ENCODE measurements around the gene CGNL1. TPM values are rescaled to one million over a fixed set of nuclear protein-coding genes. Genes with fewer than 3 reads are reported as not detected.

Gene CGNL1
- polyA plus RNA-seq, 1 of the 3 experiments (the other 2 are of a cell fraction) = 0.23 TPM

DNA sequence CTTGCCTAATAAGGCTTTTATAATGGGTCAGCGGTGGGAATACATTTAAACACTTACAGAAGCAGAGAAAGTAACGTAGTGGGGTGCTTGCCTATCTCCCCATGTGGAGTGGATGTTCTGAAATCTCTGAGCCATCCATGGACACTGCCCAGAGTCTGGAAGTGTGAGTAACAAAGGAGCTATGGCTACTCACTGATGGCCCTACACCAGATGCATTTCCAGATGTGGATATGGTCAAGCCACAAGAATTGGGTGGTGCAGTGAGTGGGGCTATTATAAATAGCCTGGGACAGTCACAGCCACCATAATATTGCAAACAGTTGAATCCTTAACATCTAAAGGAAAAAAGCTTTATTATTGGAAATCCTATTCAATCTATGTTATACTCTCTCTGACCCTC, 96.6 kb downstream of the CGNL1 start (continued):
- no peak for TF ChIP-seq FOXM1 (IDR thresholded peaks at IDR 0.05; ENCODE audit: low read depth)

DNA sequence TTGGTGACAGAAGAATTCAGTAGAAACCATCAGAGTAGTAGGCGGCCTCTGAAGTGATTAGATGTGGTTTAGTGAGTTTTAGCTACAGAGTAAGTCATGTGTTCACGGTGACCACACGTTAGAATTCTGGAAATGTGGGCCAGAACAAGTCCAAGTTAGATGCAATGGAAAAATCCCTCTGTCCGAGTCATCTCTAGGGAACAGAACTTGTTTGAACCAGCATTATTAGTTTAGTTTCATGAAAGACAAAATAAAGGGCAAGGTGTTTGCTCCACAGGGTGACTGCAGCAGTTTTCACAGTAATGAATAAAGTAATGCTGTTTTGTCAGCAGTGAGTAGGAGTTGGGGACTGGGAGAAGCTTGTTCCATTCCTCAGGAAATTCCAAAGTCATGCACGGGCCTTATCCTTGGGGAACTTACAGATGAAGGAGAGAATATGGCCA, 100.2 kb downstream of the CGNL1 start:
- Histone ChIP-seq H4K20me1 (ENCODE audit: insufficient read depth) (no peaks in the 10 kb centered on the region), H3K4me3 (ENCODE audit: low read depth in 2 of 2, low read length in 1 of 2) (no peak overlapping the region), H3K4me1 (ENCODE audit: control insufficient read depth in 1 of 2, insufficient read depth in 2 of 2, low read depth in 1 of 2, low read length in 1 of 2) (no peaks in the 10 kb centered on the region), H3K36me3 (replicated peaks in 1 of 2; ENCODE audit: control insufficient read depth in 1 of 2, insufficient read depth in 2 of 2, low read length in 1 of 2) (no peaks in the 10 kb centered on the region), H3K9me3 (no peaks in the 10 kb centered on the region), H3K9ac (no peak overlapping the region), H2AFZ (ENCODE audit: low read depth) (0 out of 2 replicates have a peak overlapping the region, but pooled peaks have one; percentile 47), H3K27me3 (ENCODE audit: insufficient read depth) (no peaks in the 10 kb centered on the region), H3F3A (replicated peaks; ENCODE audit: insufficient read depth) (no peaks in the 10 kb centered on the region), H3K79me2 (ENCODE audit: insufficient read depth) (no peaks in the 10 kb centered on the region), H3K27ac (ENCODE audit: low read depth in 2 of 2, low read length in 1 of 2) (0 out of 4 replicates have a peak overlapping the region, but pooled peaks of 1 of the 2 experiments have one; percentile 12), H3K9me2 (no peaks in the 10 kb centered on the region), H3K4me2 (peak overlapping the region; percentile 13; the same call in 1 of the 2 replicates)
- ChIA-PET CTCF (interaction anchor here (1.2 kb wide), 1 partner anchor 43 kb away, joined by 3 read pairs; no protein-coding TSS in a partner anchor), POLR2A (no interaction called here)
- DNase-seq = no peak
- TF ChIP-seq, protein P1, sequence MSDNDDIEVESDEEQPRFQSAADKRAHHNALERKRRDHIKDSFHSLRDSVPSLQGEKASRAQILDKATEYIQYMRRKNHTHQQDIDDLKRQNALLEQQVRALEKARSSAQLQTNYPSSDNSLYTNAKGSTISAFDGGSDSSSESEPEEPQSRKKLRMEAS (IDR thresholded peaks at IDR 0.05; ENCODE audit: low read depth) = no peak
- no peak for TF ChIP-seq FOXM1 (IDR thresholded peaks at IDR 0.05; ENCODE audit: low read depth)
- TF ChIP-seq RFX5 (IDR thresholded peaks at IDR 0.05; ENCODE audit: low read length) = no peak
- no peak for TF ChIP-seq RXRA (IDR thresholded peaks at IDR 0.05; ENCODE audit: borderline replicate concordance, low read depth)
- no peak for TF ChIP-seq EZH2phosphoT487 (IDR thresholded peaks at IDR 0.05; ENCODE audit: borderline replicate concordance, low read depth)
- no peak for TF ChIP-seq MEF2A (IDR thresholded peaks at IDR 0.05; ENCODE audit: borderline replicate concordance, low read depth)
- TF ChIP-seq NFIC (IDR thresholded peaks at IDR 0.05; ENCODE audit: borderline replicate concordance) = no peak
- 75% methylated on average over 5 of the region's 5 CpGs for WGBS (ENCODE audit: low lambda C conversion rate)

DNA sequence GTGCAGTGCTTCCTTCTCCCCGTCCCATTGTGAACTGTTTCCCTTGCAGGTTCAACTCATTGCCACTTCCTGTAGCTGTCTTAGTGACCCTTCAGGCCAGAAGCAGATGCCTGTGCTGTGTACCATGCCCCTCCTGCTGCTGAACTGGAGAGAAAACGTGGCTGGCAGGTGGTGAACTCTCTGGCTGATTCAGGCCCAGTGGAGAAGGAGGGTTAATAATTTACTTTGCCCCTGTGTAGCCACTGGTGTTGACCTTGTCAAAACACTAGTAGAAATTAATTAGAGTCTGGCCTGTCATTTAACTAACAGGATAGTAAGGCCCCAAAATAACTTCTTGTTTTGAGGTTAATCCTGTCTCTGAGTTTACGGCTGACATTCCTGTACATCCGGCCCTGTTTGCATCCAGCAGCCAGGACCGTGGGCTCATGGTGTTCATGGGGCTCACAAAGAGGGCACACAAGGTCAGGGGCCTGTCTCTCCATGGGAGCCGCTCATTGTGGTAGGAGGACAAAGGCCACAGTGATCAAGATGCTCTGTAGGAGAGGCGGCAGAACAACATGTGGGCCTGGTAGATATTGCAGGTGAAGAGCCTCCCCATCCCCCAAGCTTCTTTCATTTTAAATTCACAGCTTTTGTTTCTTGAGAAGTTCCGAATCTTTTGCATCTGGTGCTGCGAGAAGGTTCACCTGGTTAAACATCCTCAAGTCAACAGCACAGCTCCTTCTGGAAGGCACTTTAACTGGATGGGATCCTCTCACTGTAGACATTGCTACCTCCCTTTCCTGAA, 101.6 kb downstream of the CGNL1 start:
- ChIA-PET POLR2A (no interaction called here), CTCF (interaction anchor here (1.2 kb wide), 1 partner anchor 132 kb away, joined by 3 read pairs; no protein-coding TSS in a partner anchor)
- Histone ChIP-seq H3K4me2 (no peak overlapping the region), H3K9me2 (no peaks in the 10 kb centered on the region), H3K27ac (ENCODE audit: low read depth in 2 of 2, low read length in 1 of 2) (no peak overlapping the region), H3K9ac (no peak overlapping the region), H3K36me3 (replicated peaks in 1 of 2; ENCODE audit: control insufficient read depth in 1 of 2, insufficient read depth in 2 of 2, low read length in 1 of 2) (no peaks in the 10 kb centered on the region), H3K4me3 (ENCODE audit: low read depth in 2 of 2, low read length in 1 of 2) (no peak overlapping the region), H3K27me3 (ENCODE audit: insufficient read depth) (no peaks in the 10 kb centered on the region), H2AFZ (ENCODE audit: low read depth) (no peak overlapping the region), H3K79me2 (ENCODE audit: insufficient read depth) (no peaks in the 10 kb centered on the region), H4K20me1 (ENCODE audit: insufficient read depth) (no peaks in the 10 kb centered on the region), H3K4me1 (ENCODE audit: control insufficient read depth in 1 of 2, insufficient read depth in 2 of 2, low read depth in 1 of 2, low read length in 1 of 2) (no peaks in the 10 kb centered on the region), H3K9me3 (no peaks in the 10 kb centered on the region), H3F3A (replicated peaks; ENCODE audit: insufficient read depth) (no peaks in the 10 kb centered on the region)
- 80% methylated on average over 9 of the region's 9 CpGs for WGBS (ENCODE audit: low lambda C conversion rate)
- TF ChIP-seq JUND (IDR thresholded peaks at IDR 0.05) = no peak
- TF ChIP-seq, protein P2, sequence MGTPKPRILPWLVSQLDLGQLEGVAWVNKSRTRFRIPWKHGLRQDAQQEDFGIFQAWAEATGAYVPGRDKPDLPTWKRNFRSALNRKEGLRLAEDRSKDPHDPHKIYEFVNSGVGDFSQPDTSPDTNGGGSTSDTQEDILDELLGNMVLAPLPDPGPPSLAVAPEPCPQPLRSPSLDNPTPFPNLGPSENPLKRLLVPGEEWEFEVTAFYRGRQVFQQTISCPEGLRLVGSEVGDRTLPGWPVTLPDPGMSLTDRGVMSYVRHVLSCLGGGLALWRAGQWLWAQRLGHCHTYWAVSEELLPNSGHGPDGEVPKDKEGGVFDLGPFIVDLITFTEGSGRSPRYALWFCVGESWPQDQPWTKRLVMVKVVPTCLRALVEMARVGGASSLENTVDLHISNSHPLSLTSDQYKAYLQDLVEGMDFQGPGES (IDR thresholded peaks at IDR 0.05; ENCODE audit: low read depth, low read length) = no peak
- no peak for TF ChIP-seq RFX5 (IDR thresholded peaks at IDR 0.05; ENCODE audit: low read length)
- TF ChIP-seq TAF1 (IDR thresholded peaks at IDR 0.05; ENCODE audit: borderline replicate concordance, low read depth, low read length) = no peak
- TF ChIP-seq EZH2phosphoT487 (IDR thresholded peaks at IDR 0.05; ENCODE audit: borderline replicate concordance, low read depth) = no peak
- TF ChIP-seq SMC3 (IDR thresholded peaks at IDR 0.05; ENCODE audit: low read depth, low read length) = no peak
- no peak for TF ChIP-seq TCF12 (IDR thresholded peaks at IDR 0.05)
- no peak for TF ChIP-seq GATA2 (CRISPR knock-in tag; IDR thresholded peaks at IDR 0.05)
- TF ChIP-seq RCOR1 (IDR thresholded peaks at IDR 0.05; ENCODE audit: low read length) = no peak
- no peak for TF ChIP-seq FOXM1 (IDR thresholded peaks at IDR 0.05; ENCODE audit: low read depth)
- TF ChIP-seq, protein P3, sequence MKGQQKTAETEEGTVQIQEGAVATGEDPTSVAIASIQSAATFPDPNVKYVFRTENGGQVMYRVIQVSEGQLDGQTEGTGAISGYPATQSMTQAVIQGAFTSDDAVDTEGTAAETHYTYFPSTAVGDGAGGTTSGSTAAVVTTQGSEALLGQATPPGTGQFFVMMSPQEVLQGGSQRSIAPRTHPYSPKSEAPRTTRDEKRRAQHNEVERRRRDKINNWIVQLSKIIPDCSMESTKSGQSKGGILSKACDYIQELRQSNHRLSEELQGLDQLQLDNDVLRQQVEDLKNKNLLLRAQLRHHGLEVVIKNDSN (IDR thresholded peaks at IDR 0.05; ENCODE audit: borderline replicate concordance, low read depth) = no peak
- TF ChIP-seq RAD21 (IDR thresholded peaks at IDR 0.05; ENCODE audit: low read length) = no peak
- no peak for TF ChIP-seq REST (IDR thresholded peaks at IDR 0.05; ENCODE audit: low read depth, low read length)
- DNase-seq = no peak
